Right renal cortex interstitium (tissue), 3 donors: Measurements from ENCODE around the gene NTMT1. TPM values are rescaled to one million over a fixed set of nuclear protein-coding genes. Genes with fewer than 3 reads are reported as not detected.

Source experiments
- DNase-seq, 3 donors: peaks; one replicate each; pipeline ENCODE4 v3.0.0-alpha.2; 2013; ENCODE audit warnings: low read depth in 3 of 3, low spot score in 2 of 3
- polyA plus RNA-seq, 3 donors: library from polyadenylated mRNA; unstranded; fragments of 120-200 nt; gene quantifications; one replicate each; pipeline ENCODE4 v1.2.1, GENCODE V29; 2013; ENCODE audit not compliant: insufficient read length in 3 of 3

Gene NTMT1
- polyA plus RNA-seq, 3 donors = 32.0 to 35.3 (median 32.5) TPM

GRCh38 chr9:129613520-129614175 lies 12.3 kb upstream of the NTMT1 start:
- DNase-seq = no peak

DNA sequence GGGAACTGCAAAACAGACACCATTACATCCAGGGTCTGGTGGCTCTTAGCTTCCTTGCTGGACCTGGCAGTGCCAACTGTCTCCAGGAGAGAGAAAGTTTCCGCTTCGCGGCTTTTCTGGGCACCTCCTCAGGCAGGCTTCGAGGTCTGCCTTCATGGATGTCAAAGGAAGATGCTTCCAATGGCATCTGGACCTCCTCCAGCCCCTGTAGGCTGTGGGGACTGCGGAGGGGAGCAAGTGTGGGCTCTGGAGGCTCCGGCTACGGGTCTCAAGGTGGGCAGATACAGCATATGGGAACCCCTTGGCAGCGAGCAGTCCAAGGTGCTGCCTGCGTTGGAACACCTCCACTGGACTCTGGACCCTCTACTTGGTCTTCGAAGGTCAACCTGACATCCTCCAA lies 11.0 kb upstream of the NTMT1 start:
- no peak for DNase-seq

GRCh38 chr9:129615407-129616285 lies 10.3 kb upstream of the NTMT1 start:
- DNase-seq = no peak

DNA sequence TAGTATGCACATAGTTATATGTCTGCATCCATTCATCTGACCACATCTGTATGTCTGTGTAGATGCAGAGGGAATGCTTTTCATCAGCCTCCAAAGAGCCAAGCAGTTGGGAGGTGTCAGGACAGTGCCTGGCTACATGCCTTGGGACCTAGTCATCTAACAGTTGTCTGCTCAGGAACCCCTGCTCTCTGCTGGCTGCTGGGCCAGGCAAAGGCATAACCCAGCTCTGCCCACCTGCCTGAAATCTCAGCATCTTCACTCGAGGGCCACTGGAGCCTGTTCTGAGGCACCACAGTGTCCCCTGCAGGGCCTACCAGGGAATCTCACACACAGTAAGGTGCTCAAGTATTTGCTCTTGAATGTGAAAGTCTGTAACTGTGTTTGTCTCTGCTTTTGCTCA lies 8.8 kb upstream of the NTMT1 start:
- no peak for DNase-seq

DNA sequence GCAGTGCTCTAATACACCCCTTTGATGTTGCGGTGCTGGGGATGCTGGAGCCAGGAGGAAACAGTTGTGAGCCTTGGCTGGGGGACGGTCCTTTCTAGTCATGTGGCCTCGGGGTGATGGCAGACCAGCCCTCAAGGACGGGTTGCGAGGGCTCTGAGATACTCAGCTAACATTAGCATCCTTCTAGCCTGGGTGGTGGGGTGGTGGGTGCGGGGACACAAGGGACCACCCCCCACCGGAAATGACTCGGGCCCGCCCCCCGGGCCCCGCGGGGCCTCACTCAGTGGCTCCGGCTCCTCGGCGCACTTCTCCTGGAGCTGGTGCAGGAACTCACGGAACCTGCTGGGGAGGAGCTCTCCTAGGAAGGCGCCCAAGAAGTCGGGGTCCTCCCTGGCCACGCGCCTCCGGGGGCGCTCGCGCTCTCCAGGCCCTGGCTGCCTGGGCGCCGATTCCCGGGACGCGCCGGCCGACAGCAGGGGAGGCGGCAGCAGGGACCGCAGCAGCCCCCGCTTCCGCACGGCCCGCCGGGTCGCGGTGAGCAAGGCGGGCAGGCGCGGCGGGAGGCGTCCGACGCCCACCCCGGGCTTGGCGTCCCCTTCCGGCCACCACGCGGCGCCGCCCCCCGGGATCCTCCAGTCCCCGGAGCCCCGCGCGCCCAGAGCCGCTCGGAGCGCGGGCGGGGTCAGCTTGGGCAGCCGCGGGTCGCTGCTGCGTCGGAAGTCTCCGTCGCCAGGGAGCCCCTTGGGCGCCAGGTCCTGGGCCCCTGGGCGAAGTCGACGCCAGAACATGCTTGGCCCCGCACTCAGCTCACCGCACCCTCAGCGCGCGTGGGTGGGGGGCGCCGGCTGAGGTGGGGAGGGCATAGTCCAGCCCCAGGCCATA lies 5.9 kb upstream of the NTMT1 start:
- no peak for DNase-seq

GRCh38 chr9:129620669-129621295 lies 5.2 kb upstream of the NTMT1 start, which contains the start of gene C9orf50:
Gene C9orf50 (minus strand): TSS chr9:129621101. CDS start chr9:129620574, 527 bp downstream.
- no peak for DNase-seq

DNA sequence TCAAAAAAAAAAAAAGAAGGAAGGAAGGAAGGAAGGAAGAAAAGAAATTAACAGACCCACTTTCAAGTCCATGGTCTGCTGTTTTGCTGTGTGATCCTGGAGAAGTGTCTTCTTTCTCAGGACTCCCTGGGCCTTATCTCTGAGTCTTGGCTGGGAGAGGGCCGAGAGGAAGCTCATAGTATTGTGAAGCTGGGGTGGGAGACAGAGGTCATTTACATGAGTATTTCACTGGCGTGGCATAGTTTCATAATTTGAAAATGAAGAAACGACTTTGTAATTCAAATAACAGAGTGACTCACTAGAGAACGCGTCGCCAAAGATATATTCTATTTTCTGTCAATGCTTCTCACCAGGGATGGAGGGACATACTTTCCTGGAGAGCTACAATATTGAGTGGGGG lies 2.6 kb upstream of the NTMT1 start:
- DNase-seq = no peak

DNA sequence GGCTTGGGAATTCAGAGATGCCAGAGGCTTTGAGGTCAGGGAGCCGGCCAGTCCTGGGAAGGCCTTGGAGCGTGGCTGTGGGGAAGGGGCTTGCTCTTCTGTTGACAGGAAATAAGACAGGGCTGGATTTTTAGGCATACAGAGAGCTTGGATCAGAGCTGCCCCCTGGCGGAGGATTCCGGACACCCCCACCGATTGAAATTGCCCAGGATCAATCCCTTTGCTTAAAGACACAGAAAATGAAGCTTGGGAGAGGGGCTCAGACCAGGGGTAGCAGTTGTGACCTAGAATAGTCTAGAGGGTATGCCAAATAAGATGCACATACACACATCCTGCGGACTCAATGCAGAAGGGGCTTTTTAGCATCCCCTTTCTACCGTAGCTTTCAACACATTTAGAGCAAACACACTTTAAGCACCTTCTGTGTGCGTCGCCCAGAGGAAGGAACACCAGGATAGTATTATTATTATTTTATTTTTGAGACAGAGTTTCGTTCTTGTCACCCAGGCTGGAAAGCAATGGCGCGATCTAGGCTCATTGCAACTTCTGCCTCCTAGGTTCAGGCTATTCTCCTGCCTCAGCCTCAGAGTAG lies 1.7 kb upstream of the NTMT1 start:
- no peak for DNase-seq

GRCh38 chr9:129624947-129625346 lies 1.0 kb upstream of the NTMT1 start:
- no peak for DNase-seq

- DNase-seq = no peak
Observed at GRCh38 chr9:129626625-129627284, 792 bp downstream of the NTMT1 start.

DNA sequence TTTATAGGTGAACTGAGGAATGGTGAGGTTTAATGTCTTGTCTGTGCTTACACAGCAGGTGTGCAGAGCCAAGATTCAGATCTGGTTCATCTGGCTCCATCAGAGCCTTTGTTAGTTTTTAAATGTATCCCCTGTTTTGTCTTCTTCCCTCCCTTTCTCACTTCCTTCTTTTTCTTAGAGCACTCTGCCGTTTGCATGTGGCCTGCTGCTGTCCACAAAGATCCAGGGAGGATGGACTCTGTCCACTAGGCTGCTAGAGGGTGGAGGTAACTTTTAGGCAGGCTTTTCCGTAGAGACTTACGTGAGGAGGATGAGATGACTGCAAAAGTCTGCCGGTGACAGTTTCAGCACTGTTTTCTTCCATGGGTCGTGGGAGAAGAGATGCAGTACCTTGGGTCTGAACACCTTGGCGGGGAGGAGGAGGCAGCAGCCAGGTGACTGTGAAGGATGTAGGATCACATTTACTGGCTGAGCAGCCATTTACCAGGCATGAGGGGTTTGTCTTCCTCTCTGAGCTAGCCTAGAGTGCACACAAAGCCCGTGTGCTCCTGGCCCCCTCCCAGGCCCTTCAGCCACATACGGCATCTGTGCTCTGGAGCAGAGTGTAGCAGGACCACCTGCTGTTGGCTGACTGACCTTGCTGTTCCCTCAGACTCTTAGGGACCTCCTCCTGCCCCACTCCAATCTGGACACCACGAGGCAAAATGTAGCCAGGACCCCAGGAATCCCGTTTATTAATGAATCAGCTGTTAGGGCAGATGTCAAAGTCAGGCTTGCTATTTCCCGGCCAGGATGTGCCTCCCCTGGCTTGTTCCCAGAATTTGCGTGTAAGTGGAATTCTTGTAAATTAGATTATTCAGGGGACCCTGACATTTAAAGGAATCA lies 1.8 kb downstream of the NTMT1 start:
- DNase-seq = no peak

DNA sequence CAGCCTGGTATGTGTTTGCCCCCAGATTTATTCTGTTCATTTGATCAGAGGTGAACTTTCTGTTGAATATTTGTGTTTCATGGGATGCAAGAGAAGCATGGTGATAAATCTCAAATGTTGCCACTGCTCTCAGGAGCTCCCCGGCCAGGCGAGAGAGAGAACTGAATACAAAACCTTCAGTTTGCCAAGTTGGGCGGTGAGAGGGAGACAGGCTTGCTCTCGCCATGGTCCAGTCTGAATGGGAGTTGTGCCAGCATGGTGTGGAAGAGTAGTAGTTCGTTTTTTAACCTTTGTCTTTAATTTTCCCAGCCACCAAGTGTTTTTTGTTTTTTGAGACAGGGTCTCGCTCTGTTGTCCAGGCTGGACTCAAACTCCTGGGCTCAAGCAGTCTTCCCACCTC lies 2.7 kb downstream of the NTMT1 start:
- no peak for DNase-seq

DNA sequence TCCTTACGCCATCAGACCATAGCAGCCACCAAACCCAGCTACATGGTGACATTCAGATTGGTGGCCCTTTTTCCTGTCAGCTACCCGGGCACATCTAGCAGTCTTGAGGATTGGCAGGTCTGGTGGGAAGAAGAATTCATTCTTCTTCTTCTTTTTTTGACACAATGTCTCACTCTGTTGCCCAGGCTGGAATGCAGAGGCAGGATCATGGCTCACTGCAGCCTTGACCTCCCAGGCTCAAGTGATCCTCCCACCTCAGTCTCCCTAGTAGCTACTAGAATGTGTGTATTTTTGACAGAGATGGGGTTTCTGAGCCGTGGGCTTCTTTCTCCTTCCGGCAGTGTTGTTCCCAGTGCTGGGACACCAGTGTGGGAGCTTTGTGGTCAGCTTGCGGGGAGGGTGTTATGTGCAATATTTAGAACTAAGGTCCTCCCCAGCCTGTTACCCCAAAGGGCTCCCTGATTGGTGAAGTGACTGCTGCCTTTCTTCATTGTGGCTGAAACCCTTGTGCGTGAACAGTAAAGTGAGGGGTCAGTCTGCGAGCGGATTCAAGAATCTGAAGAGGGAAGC lies 3.4 kb downstream of the NTMT1 start:
- no peak for DNase-seq

GRCh38 chr9:129630967-129631673 lies 5.2 kb downstream of the NTMT1 start:
- no peak for DNase-seq

DNA sequence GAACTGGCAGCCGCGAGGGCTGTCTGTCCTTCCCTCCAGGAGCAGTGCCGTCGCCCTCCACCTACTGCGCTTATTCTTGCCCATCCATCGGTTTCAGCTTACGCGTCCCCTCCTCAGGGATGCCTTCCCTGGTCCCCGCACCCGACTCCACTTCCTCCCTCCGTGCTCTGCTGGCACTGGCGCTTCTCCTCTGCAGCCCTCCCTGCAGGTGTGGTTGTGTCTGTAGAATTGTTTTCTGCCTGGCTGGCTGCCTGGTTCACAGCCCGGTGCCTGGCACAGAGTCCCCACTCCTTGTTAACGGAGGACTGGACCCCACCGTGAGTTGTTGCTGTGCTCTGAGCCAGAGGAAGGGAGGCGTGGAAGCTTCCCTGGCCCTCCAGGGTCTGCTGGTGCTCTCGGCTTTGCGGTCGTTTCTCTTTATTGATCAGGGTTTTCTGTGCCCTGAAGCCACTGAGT lies 5.7 kb downstream of the NTMT1 start:
- DNase-seq = no peak

DNA sequence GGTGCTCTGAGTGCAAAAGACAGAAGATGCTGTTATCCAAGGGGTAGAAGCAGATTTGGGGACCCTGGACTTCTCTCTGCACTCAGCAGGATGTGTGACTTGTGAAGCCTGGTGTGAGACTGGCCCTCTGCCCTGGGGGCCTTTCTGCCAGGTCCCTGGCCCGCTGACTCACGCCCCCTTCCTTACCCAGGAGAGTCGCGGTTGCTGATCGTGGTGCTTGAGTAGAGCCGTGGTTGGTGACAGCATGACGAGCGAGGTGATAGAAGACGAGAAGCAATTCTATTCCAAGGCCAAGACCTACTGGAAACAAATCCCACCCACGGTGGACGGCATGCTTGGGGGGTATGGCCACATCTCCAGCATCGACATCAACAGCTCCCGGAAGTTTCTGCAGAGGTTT lies 6.5 kb downstream of the NTMT1 start:
- DNase-seq = no peak

GRCh38 chr9:129633207-129633606 lies 7.2 kb downstream of the NTMT1 start:
- no peak for DNase-seq

DNA sequence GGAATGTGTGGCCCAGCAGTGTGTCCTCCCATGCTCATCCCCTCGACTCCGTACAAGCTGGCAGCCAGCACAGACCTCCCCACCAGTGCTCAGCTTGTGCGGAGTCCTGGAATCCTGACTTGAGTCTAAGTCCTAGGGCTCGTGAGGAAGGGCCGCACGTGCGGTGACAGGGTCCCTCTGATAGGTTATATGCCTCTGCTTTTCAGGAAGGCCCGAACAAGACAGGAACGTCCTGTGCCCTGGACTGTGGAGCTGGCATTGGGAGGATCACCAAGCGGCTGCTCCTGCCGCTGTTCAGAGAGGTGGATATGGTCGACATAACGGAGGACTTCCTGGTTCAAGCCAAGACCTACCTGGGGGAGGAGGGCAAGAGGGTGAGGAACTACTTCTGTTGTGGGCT lies 7.9 kb downstream of the NTMT1 start:
- DNase-seq = no peak
